Tibial nerve (tissue), 4 donors: Measurements from ENCODE around the gene C9. TPM values are rescaled to one million over a fixed set of nuclear protein-coding genes. Genes with fewer than 3 reads are reported as not detected.

Source experiments
- DNase-seq, 2 donors: peaks; one replicate each; pipeline ENCODE4 v3.0.0-alpha.2; 2019; ENCODE audit warnings: low spot score in 2 of 2
- H3K27ac ChIP-seq, 4 donors: fragments of 200-600 bp; sonication (generic) in 3 of 4; one replicate each; pipeline ENCODE4 v1.5.1; 2017 to 2019; ENCODE audit warnings: mild to moderate bottlenecking in 1 of 4
- H3K27me3 ChIP-seq, 2 donors: fragments of 200-600 bp; sonication (generic) in 1 of 2; one replicate each; pipeline versions ENCODE4 v1.5.1 to v1.6.0; 2017 to 2019
- H3K36me3 ChIP-seq, 3 donors: fragments of 200-600 bp; sonication (generic); one replicate each; pipeline ENCODE4 v1.5.1; 2018 to 2019
- H3K4me1 ChIP-seq, 4 donors: fragments of 200-600 bp; sonication (generic) in 3 of 4; one replicate each; pipeline ENCODE4 v1.5.1; 2017 to 2019
- H3K4me3 ChIP-seq, 4 donors: fragments of 200-600 bp; sonication (generic) in 3 of 4; one replicate each; pipeline ENCODE4 v1.5.1; 2017 to 2019; ENCODE audit warnings: mild to moderate bottlenecking in 1 of 4, moderate library complexity in 1 of 4
- H3K9me3 ChIP-seq, 4 donors: fragments of 200-600 bp; sonication (generic) in 3 of 4; one replicate each; pipeline ENCODE4 v1.5.1; 2017 to 2019
- EP300 ChIP-seq, 2 donors: sonication (generic); formaldehyde crosslinking; IDR thresholded peaks; one replicate each; pipeline ENCODE4 v1.6.1; 2017; ENCODE audit warnings: antibody characterized with exemption in 2 of 2, mild to moderate bottlenecking in 1 of 2
- POLR2A ChIP-seq, 2 donors: fragments of 450-650 bp; IDR thresholded peaks; one replicate each; pipeline ENCODE4 v1.6.1; 2017; ENCODE audit warnings: antibody characterized with exemption in 2 of 2, mild to moderate bottlenecking in 2 of 2, moderate library complexity in 2 of 2
- WGBS, 2 donors: methylation state at CpG; one replicate each; pipeline ENCODE4 v1.1.5; 2018; 5-methylcytosine and 5-hydroxymethylcytosine counted together
- total RNA-seq, 4 donors: library from RNA; depleted of rRNA; stranded (reverse); fragments of >200 nt; gene quantifications; one replicate each; pipeline ENCODE4 v1.1.0, GENCODE V29; 2016
- TF ChIP-seq, protein P1 (sequence below), 5 experiments: fragments of 200-600 bp in 3 of 5; fragments of 450-650 bp in 2 of 5; sonication (generic) in 3 of 5; IDR thresholded peaks; one replicate each; pipeline ENCODE4 v1.5.1; 2016 to 2019; ENCODE audit warnings: antibody characterized with exemption in 5 of 5, mild to moderate bottlenecking in 3 of 5, moderate library complexity in 2 of 5

C9 gene
- total RNA-seq, 4 donors from 2014 or later: not detected

DNA sequence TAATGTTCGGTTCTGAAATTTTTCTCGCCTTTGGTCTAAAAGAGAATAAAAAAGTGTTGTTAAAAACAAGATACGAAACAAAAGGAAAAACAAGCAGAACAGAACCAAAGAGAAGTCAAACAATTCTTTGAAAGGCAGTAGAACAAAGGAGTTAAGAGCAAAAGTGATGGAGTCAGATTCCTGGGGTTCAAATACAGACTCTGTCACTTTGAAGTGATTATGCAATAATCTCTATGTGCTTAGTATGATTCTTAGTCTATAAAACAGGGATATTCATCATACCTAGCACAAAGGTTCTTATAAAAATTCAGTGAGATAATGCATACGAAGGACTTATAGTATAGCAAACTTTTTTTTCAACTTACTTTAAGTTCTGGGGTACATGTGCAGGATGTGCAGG, 48.3 kb downstream of the C9 start:
- H3K4me3 ChIP-seq: no peak overlapping the region
- TF ChIP-seq EP300 (IDR thresholded peaks at IDR 0.05) (no peak), POLR2A (IDR thresholded peaks at IDR 0.05) (no peak)
- TF ChIP-seq, protein P1, sequence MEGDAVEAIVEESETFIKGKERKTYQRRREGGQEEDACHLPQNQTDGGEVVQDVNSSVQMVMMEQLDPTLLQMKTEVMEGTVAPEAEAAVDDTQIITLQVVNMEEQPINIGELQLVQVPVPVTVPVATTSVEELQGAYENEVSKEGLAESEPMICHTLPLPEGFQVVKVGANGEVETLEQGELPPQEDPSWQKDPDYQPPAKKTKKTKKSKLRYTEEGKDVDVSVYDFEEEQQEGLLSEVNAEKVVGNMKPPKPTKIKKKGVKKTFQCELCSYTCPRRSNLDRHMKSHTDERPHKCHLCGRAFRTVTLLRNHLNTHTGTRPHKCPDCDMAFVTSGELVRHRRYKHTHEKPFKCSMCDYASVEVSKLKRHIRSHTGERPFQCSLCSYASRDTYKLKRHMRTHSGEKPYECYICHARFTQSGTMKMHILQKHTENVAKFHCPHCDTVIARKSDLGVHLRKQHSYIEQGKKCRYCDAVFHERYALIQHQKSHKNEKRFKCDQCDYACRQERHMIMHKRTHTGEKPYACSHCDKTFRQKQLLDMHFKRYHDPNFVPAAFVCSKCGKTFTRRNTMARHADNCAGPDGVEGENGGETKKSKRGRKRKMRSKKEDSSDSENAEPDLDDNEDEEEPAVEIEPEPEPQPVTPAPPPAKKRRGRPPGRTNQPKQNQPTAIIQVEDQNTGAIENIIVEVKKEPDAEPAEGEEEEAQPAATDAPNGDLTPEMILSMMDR (IDR thresholded peaks at IDR 0.05): no peak
- peaks cover 0 to 23% (median 2%) of the 10 kb centered on the region in 4 donors for H3K9me3 ChIP-seq
- no peak overlapping the region for H3K27ac ChIP-seq
- no peaks in the 10 kb centered on the region for H3K27me3 ChIP-seq
- no peak for DNase-seq
- H3K4me1 ChIP-seq: no peaks in the 10 kb centered on the region
- WGBS, 2 donors: 94 to 95% methylated on average over 4 of the region's 4 CpGs
- H3K36me3 ChIP-seq: no peaks in the 10 kb centered on the region

DNA sequence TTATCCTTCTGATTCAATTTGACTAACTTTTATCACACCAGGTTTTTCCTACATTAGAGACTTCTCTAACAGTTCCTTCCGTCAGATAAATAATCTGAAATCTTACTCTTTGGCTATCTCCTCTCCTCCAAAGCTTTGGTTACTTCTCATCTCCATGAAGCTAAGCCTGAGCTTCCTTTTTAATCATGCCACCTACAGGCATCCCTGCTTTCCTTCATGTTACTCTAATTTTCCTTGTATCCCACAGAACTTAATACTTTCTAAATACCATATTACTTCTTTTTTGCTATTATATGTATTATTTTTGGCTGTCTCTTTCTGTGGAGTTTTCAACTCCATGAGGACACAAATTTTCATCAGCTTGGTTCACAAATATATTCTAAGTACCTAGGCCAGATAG, 49.7 kb downstream of the C9 start:
- peaks cover 0 to 10% (median 0%) of the 10 kb centered on the region in 4 donors for H3K9me3 ChIP-seq
- no peaks in the 10 kb centered on the region for H3K36me3 ChIP-seq
- no peaks in the 10 kb centered on the region for H3K4me1 ChIP-seq
- no peak for DNase-seq
- TF ChIP-seq, protein P1 (IDR thresholded peaks at IDR 0.05): no peak
- no peak for TF ChIP-seq POLR2A (IDR thresholded peaks at IDR 0.05)
- no peak for TF ChIP-seq EP300 (IDR thresholded peaks at IDR 0.05)
- 81 to 96% methylated on average over 1 of the region's 1 CpG for WGBS, 2 donors
- no peak overlapping the region for H3K4me3 ChIP-seq
- H3K27ac ChIP-seq: no peak overlapping the region
- H3K27me3 ChIP-seq: no peaks in the 10 kb centered on the region

DNA sequence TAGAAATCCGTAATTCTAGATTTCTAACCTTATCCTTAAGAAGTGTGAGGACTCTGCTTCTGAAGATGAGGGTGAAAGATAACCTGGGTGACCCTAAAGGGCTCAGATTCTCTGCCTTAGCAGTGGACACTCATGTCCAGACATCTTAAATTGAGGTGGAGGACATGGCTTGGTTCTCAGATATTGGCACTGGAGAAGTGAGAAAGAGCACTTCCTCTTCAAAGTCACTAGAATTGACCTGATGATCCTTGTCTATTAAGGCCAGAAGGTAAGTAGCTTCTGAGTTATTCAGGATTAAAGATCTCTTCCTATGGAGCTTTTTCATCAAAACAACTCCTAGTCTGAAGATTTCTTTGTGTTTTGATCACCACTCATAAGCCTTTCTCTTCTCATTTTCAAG, 54.8 kb downstream of the C9 start:
- Histone ChIP-seq H3K4me1 (no peaks in the 10 kb centered on the region), H3K27me3 (no peaks in the 10 kb centered on the region), H3K4me3 (no peak overlapping the region), H3K27ac (no peak overlapping the region), H3K36me3 (no peaks in the 10 kb centered on the region), H3K9me3 (no peaks in the 10 kb centered on the region)
- TF ChIP-seq, protein P1 (IDR thresholded peaks at IDR 0.05): no peak
- TF ChIP-seq EP300 (IDR thresholded peaks at IDR 0.05) (no peak), POLR2A (IDR thresholded peaks at IDR 0.05) (no peak)
- no peak for DNase-seq
- WGBS, 2 donors: 80 to 94% methylated on average over 1 of the region's 1 CpG

DNA sequence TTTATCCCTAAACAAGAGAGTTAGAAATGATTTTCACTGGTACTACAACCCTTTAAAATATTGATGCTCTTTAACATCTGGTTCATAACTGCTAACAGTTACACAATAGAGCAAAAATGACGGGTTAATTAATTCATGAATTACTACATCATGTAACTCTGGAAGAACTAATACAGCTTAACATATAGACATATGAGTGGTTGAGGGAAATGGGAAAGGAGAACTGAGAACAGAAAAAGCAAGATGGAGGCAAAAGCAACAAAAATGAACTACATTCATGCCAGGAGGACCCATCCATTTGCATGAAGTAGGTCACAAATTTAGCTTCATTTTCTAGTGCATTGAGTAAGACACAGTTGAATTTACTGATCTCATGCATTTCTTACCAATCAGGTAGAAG, 61.8 kb downstream of the C9 start:
- 84 to 91% methylated on average over 1 of the region's 1 CpG for WGBS, 2 donors
- Histone ChIP-seq H3K4me1 (no peaks in the 10 kb centered on the region), H3K27me3 (no peaks in the 10 kb centered on the region), H3K4me3 (no peak overlapping the region), H3K27ac (no peak overlapping the region), H3K36me3 (no peaks in the 10 kb centered on the region), H3K9me3 (peaks cover 0 to 20% (median 4%) of the 10 kb centered on the region in 4 donors)
- no peak for TF ChIP-seq POLR2A (IDR thresholded peaks at IDR 0.05)
- TF ChIP-seq, protein P1 (IDR thresholded peaks at IDR 0.05): no peak
- no peak for TF ChIP-seq EP300 (IDR thresholded peaks at IDR 0.05)
- no peak for DNase-seq

- Histone ChIP-seq H3K27me3 (no peaks in the 10 kb centered on the region), H3K36me3 (no peaks in the 10 kb centered on the region), H3K4me3 (no peak overlapping the region), H3K9me3 (peaks cover 0 to 20% (median 4%) of the 10 kb centered on the region in 4 donors), H3K27ac (no peak overlapping the region), H3K4me1 (no peaks in the 10 kb centered on the region)
- no peak for DNase-seq
- TF ChIP-seq, protein P1 (IDR thresholded peaks at IDR 0.05): no peak
- no peak for TF ChIP-seq POLR2A (IDR thresholded peaks at IDR 0.05)
- TF ChIP-seq EP300 (IDR thresholded peaks at IDR 0.05): no peak
Observed at GRCh38 chr5:39301406-39301805, 62.9 kb downstream of the C9 start.
